Fibroblast of skin of left biceps (primary cell): ENCODE data around the gene SLC27A3.
"Not testable (repeated sequence)": the region's sequence is repeated elsewhere in the genome, so short reads cannot be mapped to it uniquely, and the experiment has no call there.

ENCODE experiments used
- DNase-seq, 2 experiments: peaks; one replicate each; pipeline ENCODE4 v3.0.0-alpha.2; 2013; ENCODE audit warnings: low read depth in 2 of 2

Gene SLC27A3

DNA sequence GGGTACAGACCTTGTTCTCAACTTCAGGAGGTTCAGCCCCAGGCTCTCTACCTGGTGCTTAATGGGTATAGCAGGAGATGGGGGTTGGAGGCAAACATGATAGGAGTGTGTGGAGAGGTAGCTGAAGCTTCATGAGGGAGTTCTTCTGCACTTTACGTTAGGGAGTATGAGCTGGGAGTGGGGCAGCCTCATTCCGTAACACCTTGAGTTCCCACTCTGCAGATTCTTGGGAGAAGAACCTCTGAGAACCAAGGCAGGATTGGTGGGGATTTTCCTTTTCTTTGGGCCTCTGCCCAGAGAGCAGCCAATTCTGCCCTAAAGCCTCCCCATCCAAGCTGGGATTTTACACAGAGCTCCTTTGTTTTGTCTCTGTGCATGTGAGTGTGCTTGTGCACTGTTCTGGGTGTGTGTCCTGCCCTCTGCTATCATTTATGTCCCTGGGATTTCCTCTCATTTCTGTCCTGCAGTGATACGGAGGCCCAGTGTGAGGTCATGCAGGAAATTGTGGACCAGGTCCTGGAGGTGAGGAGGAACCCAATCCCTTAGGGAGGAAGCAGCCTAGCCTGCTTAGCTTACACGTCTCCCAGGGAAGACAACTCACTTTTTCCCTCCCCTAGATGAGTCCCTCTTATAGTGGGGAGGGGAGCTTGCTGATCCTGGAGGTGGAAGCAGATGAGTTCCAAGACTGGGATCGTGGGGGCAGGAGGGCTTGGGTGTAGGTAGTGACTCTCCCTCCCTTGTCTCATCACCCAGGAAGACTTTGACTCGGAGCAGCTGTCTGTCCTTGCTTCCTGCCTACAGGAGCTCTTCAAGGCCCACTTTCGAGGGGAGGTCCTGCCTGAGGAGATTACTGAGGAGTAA, 11.6 kb upstream of the SLC27A3 start:
- DNase-seq: no peak

GRCh38 chr1:153764310-153764709, 10.9 kb upstream of the SLC27A3 start:
- DNase-seq: no peak

DNA sequence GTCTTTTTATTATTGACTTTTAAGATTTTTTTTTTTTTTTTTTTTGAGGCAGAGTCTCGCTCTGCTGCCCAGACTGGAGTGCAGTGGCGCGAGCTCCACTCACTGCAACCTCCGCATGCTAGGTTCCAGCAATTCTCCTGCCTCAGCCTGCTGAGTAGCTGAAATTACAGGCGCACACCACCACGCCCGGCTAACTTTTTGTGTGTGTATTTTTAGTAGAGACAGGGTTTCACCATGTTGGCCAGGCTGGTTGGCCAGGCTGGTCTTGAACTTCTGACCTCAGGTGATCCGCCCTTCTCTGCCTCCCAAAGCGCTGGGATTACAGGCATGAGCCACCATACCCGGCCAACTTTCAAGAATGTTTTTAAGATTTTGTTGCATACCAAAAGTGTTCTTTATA, 8.5 kb upstream of the SLC27A3 start:
- not testable (repeated sequence) for DNase-seq

DNA sequence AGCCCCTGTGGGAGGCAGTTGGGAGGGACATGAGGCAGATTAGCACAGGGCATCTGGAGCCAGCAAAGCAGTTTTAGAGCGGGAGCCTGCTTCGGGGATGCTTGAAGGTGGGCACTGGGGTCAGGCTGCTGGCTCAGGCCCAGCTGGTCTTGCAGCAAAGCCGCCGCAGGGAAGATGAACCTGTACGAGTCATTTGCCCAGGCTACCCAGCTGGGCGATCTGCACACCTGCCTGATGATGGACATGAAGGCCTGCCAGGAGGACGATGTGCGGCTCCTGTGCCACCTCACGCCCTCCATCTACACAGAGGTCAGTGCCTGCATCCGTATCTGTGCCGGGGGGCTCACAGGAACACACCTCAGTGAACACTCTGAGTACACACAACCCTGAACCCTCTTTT, 7.7 kb upstream of the SLC27A3 start:
- no peak for DNase-seq

DNA sequence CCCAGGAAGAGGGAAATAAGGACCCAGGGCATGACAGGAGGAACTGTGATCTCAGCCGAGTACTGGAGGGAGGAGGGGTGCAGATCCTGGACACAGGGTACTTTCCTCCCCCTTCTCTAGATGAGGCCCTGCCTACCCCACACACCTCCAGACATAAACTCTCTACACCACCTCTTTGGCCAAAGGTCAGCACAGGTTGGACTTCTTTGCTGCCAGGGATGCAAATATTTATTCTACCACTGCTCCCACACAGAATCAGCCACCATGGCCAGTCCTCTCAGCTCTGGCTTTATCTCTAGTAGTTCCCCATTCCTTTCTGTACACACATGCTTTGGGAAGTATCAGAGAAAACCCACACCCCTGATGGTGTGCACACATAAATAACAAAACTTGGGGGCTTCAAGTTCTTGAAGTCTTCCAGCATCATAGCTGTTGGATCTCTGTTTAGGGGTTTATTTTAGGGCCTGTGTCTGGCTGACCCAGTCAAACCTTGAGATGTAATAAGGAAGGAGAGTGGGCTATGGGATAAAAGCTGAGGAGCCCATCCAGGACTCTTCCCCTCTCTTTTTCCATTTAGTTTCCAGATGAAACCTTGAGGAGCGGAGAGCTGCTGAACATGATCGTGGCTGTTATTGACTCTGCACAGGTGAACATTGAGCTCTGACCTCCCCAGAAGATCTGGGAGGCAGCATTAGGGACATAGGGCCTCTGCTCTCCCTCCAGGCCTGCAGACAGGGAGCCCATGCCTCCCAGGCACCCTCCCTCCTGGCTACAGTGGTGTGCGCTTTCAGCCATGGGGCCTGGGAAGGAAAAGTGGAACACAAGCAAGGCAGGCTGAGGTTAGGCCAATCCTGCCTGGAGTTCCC, 6.7 kb upstream of the SLC27A3 start:
- DNase-seq: no peak

- DNase-seq: no peak
These were observed 6.0 kb upstream of the SLC27A3 start for GRCh38 chr1:153769221-153769620.

DNA sequence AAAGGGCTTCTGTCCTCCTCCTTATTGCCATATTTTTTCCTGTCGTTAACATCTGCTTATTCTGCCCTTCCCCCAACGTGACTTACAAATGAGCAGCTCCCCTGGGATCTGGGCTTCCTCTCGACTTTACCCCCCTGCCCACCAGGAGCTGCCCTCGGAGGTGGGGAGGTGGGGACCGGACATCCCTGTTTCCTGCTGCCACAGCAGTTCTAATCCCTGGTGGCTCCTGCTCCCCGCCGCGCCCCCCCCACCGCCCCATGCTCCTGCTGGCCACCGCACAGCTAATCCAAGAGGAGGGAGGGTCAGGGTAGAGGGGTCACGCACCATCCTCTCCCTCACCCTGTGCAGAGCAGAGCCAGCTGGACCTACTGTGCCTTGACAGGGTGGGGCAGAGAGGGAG, 4.4 kb upstream of the SLC27A3 start:
- no peak for DNase-seq

- DNase-seq: no peak
These were observed 3.9 kb upstream of the SLC27A3 start for GRCh38 chr1:153771261-153771660.

DNA sequence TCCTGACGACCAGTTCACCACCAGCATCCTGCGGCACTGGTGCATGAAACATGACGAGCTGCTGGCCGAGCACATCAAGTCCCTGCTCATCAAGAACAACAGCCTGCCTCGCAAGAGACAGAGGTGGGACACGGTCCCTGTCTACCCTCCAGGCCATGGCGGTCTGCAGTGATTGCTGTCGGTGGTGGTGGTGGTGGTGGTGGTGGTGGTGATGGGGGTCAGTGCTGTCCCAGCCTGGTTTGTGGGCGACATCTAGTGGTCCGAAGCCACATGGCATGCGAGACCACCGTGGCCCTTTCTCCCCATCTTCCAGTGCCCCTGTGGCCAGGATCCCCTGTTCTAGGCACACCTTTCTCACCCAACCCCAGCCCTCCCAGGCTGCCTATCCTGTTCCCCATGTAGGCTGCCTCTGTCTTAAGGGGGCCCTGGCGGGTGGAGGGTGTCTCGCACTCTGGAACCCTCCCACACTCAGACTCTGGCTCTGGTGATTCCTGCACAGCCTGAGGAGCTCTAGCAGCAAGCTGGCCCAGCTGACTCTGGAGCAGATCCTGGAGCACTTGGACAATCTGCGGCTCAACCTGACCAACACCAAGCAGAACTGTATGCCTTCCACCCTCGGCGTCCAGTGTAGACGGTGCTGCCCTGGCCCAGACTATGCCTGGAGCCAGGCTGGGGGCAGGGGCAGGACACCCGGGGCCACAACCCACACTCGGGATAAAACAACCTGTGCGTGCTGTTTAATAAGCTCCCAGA, 3.2 kb upstream of the SLC27A3 start:
- no peak for DNase-seq

DNA sequence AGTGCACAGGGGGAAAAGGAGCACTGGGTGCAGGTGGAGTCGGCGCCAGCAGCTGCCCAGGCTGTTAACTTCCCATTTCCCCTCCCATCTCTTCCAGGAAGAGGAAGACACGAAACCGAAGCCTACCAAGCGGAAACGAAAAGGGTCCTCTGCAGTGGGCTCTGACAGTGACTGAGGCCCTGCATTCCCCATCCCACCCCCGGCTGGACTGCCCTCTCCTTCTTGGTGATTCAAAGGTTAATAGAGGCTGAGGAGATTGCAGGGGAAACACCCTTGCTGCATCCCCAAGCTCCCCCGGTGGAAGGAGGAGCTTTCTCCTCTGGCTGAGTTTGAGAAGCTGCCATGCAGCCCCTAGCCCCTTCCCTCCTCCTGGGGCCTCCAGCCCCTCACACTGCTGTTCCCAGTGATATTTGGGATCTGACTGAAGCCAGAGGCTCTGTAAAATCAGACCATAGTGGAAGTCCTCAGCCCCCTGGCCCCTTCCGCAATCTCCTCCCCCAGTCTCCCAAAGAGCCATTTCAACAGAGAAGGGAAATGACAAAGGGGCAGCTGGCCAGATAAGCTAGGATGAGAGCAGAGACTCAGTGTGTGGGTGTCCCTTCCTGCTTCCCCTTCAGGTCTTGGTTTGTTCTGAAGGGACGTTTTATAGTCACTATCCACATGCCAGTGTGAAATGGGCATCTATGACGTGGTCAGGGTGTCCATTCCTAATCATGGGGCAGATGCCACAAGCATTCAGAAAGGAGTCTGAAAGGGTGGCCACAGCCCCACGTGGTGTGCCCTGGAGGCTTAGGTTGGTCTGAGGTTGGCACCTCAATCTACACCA, 1.9 kb upstream of the SLC27A3 start:
- DNase-seq: no peak

- DNase-seq: no peak
These were observed 1.1 kb upstream of the SLC27A3 start for GRCh38 chr1:153774026-153774595.

- DNase-seq: no peak
These were observed 486 bp downstream of the SLC27A3 start for GRCh38 chr1:153775458-153776327.

DNA sequence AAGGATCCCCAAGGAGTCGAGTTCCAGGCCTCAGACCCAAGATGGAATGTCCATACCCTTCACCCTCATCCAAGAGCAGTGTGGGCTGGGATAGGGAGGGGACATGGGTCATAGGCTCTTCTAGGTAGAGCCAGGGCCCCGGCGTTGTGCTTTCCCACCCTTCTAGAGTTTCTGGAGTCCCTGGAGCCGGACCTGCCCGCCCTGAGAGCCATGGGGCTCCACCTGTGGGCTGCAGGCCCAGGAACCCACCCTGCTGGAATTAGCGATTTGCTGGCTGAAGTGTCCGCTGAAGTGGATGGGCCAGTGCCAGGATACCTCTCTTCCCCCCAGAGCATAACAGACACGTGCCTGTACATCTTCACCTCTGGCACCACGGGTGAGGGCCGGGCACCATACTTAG, 1.1 kb downstream of the SLC27A3 start:
- no peak for DNase-seq

DNA sequence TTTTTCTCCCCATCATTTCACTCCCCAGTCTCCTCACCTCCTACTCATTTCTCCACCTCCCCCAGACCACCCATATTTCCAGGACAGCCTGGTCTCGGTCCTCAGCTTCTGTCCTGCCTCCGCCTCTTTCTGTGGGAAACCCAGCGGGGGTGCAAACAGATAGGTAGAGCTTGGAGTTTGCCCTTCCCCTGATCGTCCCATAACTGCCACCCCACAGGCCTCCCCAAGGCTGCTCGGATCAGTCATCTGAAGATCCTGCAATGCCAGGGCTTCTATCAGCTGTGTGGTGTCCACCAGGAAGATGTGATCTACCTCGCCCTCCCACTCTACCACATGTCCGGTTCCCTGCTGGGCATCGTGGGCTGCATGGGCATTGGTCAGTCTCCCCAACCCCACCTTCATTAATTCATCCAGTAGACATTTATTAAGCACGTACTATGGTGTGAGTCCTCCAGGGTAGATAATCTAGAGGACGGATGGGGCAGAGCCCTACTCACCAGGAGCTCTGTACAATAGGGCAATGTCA, 1.7 kb downstream of the SLC27A3 start:
- DNase-seq: no peak

GRCh38 chr1:153777648-153778047, 2.4 kb downstream of the SLC27A3 start:
- no peak for DNase-seq

GRCh38 chr1:153778051-153778823, 3.0 kb downstream of the SLC27A3 start:
- DNase-seq: no peak

- no peak for DNase-seq
These were observed 3.8 kb downstream of the SLC27A3 start for GRCh38 chr1:153778824-153779519.
